GM12891 (cell line): ENCODE results near the gene MEI4.

ENCODE experiments used
- PAX5 ChIP-seq: IDR thresholded peaks from 2 replicates; pipeline ENCODE4 v1.6.1; 2011; ENCODE audit warnings: low read length, moderate library complexity, mild to moderate bottlenecking; ENCODE audit not compliant: insufficient read depth, severe bottlenecking
- POLR2A ChIP-seq: IDR thresholded peaks from 2 replicates; pipeline ENCODE4 v1.6.1; 2011; ENCODE audit warnings: low read depth, low read length, control low read depth
- POLR2AphosphoS5 ChIP-seq: IDR thresholded peaks from 2 replicates; pipeline ENCODE4 v1.6.1; 2011; ENCODE audit warnings: low read depth, low read length, control low read depth
- POU2F2 ChIP-seq: IDR thresholded peaks from 2 replicates; pipeline ENCODE4 v1.6.1; 2011; ENCODE audit warnings: low read depth, mild to moderate bottlenecking, control low read depth, low read length, moderate library complexity
- SPI1 ChIP-seq: IDR thresholded peaks from 2 replicates; pipeline ENCODE4 v1.6.1; 2011; ENCODE audit warnings: low read depth, low read length, control low read depth
- TAF1 ChIP-seq: IDR thresholded peaks from 2 replicates; pipeline ENCODE4 v1.6.1; 2011; ENCODE audit warnings: low read depth, low read length, control low read depth

DNA sequence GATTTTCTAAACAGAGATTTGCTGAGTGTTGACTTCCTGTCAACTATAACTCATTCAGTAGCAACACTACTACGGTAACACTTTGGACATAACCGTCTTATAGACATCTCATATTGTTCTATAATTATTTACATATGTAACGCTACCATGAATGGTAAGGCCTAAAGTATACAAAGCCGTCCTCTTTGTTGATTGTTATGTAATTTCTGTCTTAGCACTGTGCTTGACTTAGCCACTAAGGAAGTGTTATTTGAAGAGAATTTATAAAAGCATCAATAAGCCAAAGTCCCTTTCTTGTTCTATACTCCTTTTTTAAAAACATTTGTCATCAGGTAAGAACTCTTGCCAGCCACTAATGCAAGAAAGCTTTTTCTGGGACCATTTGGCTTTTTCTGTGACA lies 240.6 kb downstream of the MEI4 start:
- TF ChIP-seq POLR2A (no peak), SPI1 (no peak), TAF1 (no peak), POLR2AphosphoS5 (no peak), PAX5 (no peak), POU2F2 (no peak)
